GM21360 (cell line): ENCODE measurements around the gene SLC1A3.

ENCODE experiments used
- ATAC-seq: cut with Tn5 transposase; IDR thresholded peaks from one replicate; pipeline ENCODE4 v1.9.1; 2021; ENCODE audit warnings: mild to moderate bottlenecking, moderate library complexity; ENCODE audit not compliant: unreplicated experiment

SLC1A3 gene

DNA sequence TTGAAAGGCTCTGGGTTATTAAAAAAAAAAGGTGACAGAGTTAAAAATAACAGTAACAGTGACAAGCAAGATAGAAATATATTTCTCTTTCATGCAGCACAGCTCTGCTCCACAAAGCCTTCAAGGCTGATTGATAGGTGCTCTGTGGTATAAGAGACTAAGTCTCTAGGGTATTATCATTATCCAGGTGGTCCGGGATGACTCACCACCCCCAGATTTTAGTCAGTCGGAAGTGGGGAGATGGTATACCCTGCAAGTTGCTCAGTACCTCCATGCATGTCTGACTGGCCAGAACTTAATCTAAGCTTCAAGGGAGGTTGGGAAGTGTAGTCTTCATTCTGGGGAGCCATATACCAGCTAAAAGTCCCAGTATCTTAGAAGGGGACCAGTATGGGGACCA, 76.1 kb downstream of the SLC1A3 start:
- no peak for ATAC-seq

DNA sequence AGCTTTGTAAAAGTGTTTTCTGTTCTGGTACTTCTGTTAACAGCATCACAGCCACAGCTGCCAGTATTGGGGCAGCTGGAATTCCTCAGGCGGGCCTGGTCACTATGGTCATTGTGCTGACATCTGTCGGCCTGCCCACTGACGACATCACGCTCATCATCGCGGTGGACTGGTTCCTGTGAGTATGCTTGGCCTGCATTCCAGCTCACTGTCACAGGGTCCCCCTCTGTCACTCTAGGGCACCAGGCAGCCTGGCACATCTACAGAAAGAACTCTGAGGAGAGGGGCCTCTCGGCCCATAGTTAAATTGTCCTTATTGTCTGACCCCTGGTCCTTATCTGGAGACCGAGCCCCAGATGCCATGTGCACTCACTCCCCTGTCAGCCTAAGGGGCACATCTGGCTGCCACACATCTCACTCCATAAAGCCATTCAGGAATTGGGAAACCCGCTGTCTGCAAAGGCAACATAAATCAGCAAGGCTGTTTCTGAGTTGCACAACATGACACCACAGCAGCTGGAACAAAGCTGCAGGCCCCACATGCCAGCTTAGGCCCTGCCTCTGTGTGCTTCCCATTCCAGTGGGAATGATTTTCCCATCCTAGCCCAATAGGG, 77.5 kb downstream of the SLC1A3 start:
- ATAC-seq, result no peak

GRCh38 chr5:36685631-36686288, 79.4 kb downstream of the SLC1A3 start:
- ATAC-seq, result no peak

- no peak for ATAC-seq
Observed at GRCh38 chr5:36686881-36687280, 80.5 kb downstream of the SLC1A3 start.

DNA sequence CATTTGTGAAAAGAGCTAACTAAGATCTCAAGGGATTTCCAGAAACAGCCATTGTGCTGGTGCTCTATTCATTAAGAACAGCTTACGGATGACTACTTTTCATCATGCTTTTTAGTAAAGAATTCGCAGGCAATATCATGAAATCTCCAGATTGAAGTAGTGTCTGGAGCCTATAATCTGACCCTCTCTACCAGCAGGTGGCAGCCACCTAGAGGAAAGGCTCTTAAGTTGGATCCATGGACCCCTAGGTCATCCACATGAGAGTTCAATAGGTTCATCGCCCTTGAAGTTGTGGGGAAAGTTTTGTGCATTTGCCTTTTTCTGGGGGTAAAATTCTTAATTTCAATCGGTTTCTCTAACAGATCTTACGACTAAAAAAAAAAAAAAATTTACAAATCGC, 82.3 kb downstream of the SLC1A3 start:
- ATAC-seq, result no peak

DNA sequence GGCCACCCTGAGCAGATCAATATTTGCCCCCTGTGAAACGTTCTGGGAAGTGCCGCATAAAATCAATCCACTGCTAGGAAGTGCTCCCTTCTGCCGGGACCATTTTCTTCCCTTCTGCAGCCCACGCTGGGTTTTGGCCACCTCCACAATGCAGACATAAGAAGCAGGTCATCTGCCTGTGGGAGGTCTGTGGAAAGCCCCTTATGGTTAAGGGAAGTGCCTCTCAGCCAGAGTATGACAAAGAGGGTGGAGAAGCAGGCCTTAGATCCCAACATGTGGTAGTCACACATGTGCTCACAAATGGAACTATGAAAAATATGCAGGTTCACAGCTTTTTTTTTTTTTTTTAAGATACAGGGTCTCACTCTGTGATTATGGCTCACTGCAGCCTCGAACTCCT, 82.8 kb downstream of the SLC1A3 start:
- no peak for ATAC-seq

DNA sequence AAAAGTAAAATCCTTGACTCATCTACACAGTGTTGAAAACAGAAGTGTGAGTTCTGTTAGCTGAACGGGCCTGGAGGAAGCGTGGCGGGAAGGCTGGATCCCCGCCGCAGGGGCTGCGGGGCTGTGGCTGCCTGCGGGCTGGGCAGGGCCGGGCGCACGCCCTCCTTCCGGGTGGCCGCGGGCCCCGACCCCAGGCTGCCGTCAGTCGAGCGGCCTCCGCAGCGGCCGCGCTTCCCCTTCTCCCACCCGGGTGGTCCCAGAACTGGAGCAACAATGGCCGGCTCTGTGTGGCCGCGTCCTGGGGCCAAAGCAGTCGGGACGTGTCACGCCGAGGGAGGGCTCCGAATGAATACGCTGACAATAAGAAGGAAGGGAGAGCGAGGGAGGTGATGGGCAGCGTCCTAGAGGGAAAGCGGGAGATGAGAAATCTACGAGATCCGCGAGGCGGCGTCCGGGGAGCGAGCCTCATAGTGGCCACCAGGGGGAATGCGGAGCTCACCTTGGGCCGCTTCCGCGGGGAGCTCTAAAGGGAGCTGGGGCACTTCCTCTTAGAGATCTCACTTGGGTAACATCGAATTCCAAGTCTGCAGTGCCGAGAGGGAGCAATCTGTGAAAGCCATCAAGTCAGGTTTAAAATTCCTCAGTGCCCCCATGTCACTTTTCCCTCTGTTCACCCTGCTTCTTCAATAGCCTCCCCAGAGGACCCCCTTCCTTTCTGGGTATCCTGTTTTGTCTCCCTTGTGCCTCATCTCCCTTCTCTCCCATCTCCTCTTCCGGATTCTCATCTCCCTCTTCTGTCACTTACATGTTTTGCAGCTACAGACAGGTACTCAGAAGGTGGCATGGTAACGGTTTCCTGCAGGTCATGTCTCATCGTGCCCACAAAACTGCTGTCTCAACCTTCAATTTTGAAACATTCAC, 83.9 kb downstream of the SLC1A3 start:
- peak; percentile 76 for ATAC-seq

DNA sequence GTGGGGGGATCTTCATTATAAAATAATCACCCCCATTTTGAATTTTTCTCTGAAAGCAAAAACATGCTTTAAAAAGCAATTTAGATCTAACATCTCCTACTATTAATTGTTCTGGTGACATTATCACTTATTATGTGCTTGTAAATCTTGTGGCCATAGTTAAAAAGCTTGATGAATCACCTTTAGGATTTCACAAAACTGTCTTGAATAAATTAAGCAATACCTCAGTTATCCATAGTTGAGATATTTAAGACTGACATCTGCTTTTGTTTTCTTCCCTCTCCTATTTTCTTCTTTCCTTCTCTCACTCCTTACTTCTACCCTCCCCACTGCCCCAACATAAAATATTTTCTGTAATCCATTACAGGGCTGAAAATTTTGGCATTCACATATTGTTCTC, 84.8 kb downstream of the SLC1A3 start:
- ATAC-seq, result no peak

- no peak for ATAC-seq
Observed at GRCh38 chr5:36691696-36692371, 85.4 kb downstream of the SLC1A3 start.

DNA sequence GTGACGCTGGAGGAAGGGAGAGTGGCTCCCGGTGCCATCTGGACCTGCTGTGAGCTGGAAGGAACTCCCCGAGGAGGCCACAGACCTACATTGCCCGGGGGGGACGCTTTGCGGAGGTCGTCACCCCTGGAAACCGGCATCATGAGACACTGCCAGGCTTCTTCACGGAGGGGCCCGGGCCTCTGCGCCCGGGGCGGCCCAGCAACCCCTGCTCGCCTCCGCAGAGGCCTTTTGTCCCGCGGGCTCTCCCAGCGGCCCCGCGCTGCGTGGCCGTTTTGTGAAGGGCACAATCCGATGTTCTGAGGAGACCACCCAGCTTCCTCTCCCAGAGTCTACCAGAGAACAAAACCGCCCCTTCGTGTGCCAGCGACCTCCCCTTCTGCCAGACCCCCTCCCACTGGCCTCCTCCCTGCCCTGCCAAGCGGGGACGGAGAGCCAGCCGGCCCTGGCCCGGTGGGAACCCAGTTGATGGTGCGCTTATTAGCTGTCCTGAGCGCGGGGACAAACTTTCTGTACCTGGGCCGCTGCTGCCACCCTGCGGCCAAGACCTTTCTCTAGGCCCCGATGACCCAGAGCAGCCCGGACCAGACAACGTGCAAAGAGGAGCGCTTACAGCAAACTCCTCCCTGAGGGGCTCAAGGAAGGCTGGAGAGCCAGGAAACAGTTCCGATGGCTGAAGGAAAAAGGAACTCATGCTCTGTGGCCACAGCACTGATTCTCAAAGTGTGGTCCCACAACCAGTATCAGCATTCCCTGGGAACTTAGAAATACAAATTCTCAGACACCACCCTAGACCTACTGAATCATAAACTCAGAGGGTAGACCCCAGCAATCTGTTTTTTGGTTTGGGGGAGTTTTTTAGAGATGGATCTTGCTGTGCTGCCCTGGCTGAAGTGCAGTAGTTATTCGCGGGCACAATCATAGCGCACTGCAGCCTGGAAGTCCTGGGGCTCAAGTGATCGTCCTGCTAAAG, 86.7 kb downstream of the SLC1A3 start:
- peak; percentile 46 for ATAC-seq

DNA sequence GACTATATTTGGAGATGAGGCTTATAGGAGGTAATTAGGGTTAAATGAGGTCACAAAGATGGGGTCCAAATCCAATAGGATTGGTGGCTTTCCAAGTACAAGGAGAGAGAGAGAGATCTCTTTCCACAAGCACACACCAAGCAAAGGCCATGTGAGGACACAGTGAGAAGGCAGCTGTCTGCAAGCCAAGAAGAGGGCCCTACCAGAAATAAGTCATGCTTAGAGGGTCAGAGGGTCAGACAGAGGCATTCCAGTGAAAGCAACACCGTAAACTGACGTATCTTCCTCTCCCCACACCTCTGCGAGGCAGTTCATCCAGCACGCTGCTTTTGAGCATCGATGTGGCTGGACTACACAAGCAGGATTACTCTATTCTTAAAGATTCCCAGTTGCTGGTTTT, 87.9 kb downstream of the SLC1A3 start:
- no peak for ATAC-seq

GRCh38 chr5:36696059-36696673, 89.8 kb downstream of the SLC1A3 start:
- no peak for ATAC-seq

DNA sequence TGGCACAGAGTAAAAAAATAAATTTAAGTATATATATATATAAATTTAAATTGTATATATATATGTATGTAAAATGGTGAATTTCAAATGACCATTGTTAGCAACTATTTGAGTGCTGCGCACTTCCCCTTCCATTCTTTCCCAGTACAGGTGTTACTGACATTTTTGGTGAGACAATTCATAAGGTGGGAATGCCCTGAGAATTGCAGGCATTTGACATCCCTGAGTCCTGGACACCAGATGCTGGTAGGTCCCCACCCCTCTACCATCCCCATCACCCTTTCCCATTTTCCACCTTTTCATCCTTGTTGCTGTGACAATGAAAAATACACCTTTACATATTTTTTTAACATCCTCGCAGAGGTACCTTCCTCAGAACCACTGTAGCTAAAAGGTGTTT, 91.6 kb downstream of the SLC1A3 start:
- no peak for ATAC-seq

DNA sequence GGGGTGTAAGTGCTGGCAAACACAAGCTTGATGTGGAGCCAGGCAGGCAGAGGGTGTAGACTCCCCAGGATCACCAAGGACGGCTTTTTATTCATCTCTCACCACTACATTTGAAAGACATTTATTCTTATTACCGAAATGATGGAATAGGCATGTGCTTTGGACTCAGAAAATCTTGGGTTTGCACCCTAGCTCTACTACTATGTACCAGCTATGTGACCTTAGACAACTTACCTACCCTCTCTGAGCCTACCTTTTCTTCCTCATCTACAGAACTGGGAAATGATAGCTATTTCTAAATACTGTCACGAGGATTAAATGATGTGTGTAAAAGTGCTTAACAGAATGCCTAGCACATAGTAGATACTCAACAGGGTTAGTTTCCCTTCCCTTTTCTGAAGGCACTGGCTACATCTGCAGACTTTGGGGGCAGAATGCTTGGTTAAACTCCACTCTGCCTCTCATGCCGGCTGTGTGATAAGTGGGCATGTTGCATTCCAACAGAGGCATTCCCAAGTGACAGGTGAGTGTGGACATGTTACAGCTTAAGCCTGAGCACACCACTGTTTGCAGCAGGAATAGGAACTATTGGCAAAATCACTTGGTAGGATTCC, 94.8 kb downstream of the SLC1A3 start:
- peak; percentile 95 for ATAC-seq

DNA sequence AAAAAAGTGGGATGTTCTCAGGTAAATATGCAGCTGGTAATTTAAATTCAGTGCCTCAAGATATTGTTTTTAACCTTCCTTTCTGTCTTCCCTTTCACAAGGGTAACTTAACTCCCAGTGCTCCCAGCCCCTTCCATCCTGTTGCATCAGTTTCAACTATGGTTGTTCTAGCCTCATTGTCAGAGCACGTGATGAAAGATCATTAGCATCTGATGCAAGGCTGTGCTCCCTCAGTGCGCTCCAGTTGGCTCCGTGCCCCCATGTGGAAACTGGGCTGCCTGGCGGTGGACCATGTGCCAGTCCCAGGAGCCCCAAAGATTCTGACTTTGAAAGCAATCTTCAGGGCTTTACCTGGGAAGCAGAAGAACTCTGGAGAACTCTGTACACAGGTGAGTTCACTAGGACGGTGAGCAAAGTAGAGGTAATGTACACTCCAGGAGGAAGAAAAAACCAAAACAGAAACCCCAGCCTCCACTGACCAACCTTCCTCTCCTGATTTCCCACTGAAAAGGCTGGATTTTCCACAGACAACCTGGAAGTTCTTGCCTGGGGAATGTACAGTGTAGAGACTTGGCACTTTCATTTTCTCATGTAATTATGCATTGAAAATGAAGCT, 96.9 kb downstream of the SLC1A3 start:
- ATAC-seq, result no peak

DNA sequence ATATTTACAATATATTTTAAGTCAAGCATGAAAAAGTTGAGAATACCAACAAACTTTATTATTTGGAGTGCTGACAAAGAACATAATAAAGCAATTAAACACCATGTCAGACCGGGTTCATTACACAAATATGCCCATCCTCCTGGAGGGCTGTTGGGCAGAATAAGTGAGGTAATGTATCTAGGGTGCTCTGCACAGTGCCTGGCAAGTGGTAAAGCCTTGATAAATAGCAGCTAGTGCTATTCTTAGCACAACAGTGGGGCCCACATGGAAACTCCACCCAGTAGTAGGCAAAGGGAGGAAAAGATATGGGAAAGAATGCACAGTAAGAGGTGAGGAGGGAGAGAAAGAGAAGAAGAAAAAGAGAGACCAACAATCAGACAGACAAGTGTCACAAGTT, 97.7 kb downstream of the SLC1A3 start:
- no peak for ATAC-seq

DNA sequence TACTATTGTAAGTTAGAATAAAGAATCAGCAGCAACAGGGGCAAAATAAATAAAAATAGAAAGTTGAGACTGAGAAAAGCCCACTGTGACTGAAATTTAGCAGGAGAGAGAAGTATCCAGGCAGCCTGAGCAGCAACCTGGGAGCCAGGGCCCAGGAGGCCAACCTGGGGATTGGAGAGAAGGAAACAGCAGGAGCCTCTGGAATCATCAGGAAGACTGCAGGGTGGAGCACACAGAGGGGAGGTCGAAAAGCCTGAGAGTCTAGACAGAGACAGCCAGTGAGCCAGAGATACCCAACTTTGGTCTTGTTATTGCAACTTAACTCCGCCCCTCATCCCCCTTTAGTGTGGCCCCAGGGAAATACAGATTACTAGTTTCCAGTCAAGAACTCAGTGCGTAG, 98.6 kb downstream of the SLC1A3 start:
- no peak for ATAC-seq

DNA sequence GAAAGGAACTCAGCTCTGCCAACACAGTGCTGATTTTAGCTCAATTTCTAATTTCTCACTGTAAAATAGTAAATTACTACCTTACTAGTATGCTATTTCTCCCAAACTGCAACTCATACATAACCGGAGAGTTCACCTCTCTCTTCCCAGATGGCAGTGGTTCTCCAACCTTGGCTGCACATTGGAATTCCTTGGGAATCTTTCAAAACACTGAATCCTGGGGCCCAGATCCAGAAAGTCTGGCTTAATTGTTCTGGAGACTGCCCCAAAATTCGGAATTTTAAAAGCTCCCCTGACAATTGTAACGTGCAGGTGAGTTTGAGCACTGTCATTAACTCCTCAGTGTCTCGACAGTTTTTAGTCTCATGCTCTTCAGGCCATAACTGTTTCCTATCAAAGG, 100.3 kb downstream of the SLC1A3 start:
- ATAC-seq, result no peak

DNA sequence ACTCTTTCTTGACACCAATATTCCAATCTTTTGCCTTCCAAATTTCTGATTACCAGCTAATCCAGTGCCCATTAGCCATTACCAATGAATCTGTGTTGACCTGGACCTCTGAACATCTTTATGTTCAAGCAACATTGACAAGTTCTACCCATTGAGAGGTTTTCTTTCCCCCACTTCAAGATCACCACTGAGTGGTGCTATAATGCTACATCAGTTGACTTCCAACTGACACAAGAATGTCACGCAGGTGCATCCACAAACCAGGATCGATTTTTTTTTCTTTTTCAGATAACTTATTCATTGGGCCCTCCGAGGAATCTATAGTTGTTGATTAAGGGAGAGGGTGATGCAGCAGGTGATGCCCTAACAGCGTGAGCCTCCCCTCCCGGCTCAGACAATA, 102.6 kb downstream of the SLC1A3 start:
- no peak for ATAC-seq
